Motor neuron (in vitro differentiated cells): ENCODE results near the gene ERCC6L2. TPM values are rescaled to one million over a fixed set of nuclear protein-coding genes. Genes with fewer than 3 reads are reported as not detected.

Experiments used
- ATAC-seq, 8 experiments: fragments of 200-7000 bp; cut with Tn5 transposase; replicated peaks in 6 of 8; 2 replicates each; pipeline ENCODE4 v1.8.0; 2021; ENCODE audit warnings: mild to moderate bottlenecking in 8 of 8, moderate library complexity in 8 of 8
- H3K27ac ChIP-seq, 2 donors: fragments of 250-450 bp; sonication (Bioruptor Pico); 2 replicates each; pipeline ENCODE4 v1.9.0; 2021; ENCODE audit warnings: antibody characterized with exemption in 2 of 2, mild to moderate bottlenecking in 2 of 2, moderate library complexity in 1 of 2
- H3K4me1 ChIP-seq, 2 donors: fragments of 250-450 bp; sonication (Bioruptor Pico); replicated peaks in 1 of 2; 2 replicates each; pipeline ENCODE4 v1.6.1; 2021; ENCODE audit warnings: antibody characterized with exemption in 2 of 2, mild to moderate bottlenecking in 2 of 2, moderate library complexity in 1 of 2
- H3K4me3 ChIP-seq, 5 donors: fragments of 250-450 bp; sonication (Bioruptor Pico); 2 replicates each; pipeline ENCODE4 v1.9.0; 2021; ENCODE audit warnings: antibody characterized with exemption in 5 of 5, mild to moderate bottlenecking in 5 of 5, moderate library complexity in 4 of 5
- WGBS, 10 experiments: fragments of 450-650 bp; shearing (Covaris generic); methylation state at CpG; one replicate each; pipeline ENCODE4 v1.0.0; 2022; 5-methylcytosine and 5-hydroxymethylcytosine counted together
- in situ Hi-C, 9 experiments: fragments of 400-800 bp; cut with MboI; loops; one replicate each; pipeline ENCODE4 v1.15.0; 2021; ENCODE audit warnings: low sequenced_read_pairs in 9 of 9, low pct_unique_long_range_greater_than_20kb in 2 of 9; ENCODE audit not compliant: unreplicated experiment in 9 of 9
- total RNA-seq, 8 experiments: library from RNA; unstranded; fragments of 300-600 nt; gene quantifications; 2 replicates each; pipeline versions ENCODE4 v1.2.3 to v1.2.4, GENCODE V29; 2022

The ERCC6L2 gene
- total RNA-seq, 8 experiments from 2014 or later: 41.4 to 80.6 (median 63.1) TPM

DNA sequence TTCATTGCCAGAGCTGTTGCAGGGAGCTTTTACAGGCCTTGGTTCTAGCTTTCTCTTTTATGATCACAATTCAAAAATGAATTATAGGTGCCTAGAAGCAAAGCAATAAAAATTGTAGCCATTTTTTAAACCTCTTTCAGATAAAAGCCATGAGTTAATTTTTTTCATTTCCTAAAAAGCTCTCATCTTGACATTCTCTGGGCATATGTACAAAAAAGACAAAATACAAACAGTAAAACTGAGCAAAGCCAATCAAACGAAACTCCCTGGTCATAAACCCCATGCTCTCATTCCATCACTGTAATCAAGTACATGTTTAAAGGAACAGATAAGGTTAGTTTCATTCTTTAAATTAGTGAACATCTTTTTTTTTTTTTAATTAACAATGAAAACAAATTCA lies 101.9 kb downstream of the ERCC6L2 start:
- Histone ChIP-seq H3K27ac (no peak overlapping the region), H3K4me3 (no peak overlapping the region), H3K4me1 (peaks cover 9 to 27% of the 10 kb centered on the region in 2 donors)
- in situ Hi-C loops: no loop called here
- WGBS, 10 experiments: 44 to 100% (median 89%) methylated on average over 1 of the region's 1 CpG; no CpG with 5 or more reads in 2 of the 10 experiments
- no peak for ATAC-seq

DNA sequence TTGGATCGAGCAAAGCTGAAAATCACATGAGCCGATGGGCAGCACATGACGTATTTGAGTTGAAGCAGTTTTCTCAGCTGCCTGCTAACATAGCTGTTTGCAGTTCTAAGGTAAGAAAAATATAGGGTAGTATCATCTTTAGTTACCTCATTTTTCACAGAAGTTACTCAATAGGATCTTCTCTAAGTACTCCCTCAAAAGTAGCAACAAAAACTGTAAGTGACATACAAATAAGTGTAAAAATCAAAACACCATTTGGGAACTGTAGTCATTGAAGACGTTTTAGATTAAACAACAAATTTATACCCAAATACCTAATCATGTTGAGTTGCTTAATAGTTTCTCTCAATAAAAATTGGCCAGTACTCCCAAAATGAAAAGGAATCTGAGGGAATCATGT lies 102.6 kb downstream of the ERCC6L2 start:
- ATAC-seq: no peak
- WGBS, 10 experiments: 81 to 100% (median 90%) methylated on average over 1 to 4 of the region's 4 CpGs
- H3K27ac ChIP-seq: no peak overlapping the region
- no peak overlapping the region for H3K4me3 ChIP-seq
- in situ Hi-C loops: no loop called here
- H3K4me1 ChIP-seq: peaks cover 15 to 28% of the 10 kb centered on the region in 2 donors

DNA sequence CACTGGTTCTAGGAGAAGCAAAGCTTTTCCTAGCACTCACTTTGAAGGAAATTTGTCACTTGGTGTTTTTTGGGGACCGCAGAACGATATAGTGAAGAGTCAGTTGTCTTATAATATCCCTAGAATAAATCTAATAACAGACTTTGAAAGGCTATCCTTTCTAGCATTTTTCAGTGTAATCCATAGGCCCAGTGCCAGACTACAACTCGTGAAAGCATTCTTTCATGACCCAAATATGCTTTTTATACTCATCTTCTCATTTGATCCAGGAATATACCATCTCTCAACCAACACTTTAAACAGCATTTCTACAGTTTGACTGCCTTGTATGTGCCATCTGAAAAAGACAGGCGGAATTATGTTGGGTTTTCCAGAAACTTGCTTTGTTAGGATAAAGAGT lies 104.0 kb downstream of the ERCC6L2 start:
- Histone ChIP-seq H3K4me1 (peaks cover 15 to 28% of the 10 kb centered on the region in 2 donors), H3K27ac (no peak overlapping the region), H3K4me3 (no peak overlapping the region)
- WGBS, 10 experiments: 67 to 100% (median 93%) methylated on average over 1 to 4 of the region's 4 CpGs; no CpG with 5 or more reads in 2 of the 10 experiments
- no peak for ATAC-seq
- in situ Hi-C loops: no loop called here

DNA sequence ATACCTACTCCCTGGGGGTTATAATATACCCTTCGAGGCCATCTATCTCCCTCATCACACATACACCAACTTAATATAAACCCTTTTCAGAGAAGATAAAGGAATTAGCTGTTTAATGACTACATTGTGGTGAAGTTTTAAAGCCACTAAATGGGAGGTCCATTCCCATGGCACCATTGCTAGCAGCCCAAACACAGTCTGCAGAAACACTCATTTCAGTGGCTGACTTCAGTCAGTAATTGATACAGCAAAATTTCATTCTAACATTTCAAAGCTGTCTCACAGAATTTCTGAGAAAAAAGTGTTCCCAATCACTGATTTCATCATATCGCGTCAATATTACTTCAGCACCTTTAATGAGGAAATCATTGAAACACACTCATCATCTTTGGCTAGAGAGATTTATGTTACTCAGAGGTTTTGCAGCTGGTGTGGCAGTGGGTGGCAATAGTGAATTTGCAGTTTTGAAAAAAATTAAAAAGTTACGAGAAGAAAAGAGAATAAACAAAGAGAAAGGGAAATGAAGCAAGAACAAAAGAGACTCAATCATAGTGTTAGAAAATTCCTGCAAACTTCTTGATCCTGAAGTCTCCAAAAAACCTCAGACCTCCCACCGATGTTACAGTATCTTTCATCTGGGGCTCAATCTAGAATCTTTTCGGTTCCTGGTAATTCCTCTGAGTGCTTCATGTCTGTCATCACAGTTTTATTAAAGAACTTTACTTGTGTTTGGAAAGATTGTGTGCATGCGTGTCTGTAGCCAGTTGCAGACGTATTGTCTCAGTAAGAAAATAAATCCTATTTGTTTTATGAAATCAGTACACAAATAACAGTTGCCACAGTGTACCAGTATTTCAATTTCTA lies 105.0 kb downstream of the ERCC6L2 start:
- WGBS, 10 experiments: 41 to 100% (median 93%) methylated on average over 2 to 8 of the region's 8 CpGs
- in situ Hi-C loops: no loop called here
- no peak for ATAC-seq
- H3K27ac ChIP-seq: no peak overlapping the region
- peaks cover 15 to 28% of the 10 kb centered on the region in 2 donors for H3K4me1 ChIP-seq
- no peak overlapping the region for H3K4me3 ChIP-seq

DNA sequence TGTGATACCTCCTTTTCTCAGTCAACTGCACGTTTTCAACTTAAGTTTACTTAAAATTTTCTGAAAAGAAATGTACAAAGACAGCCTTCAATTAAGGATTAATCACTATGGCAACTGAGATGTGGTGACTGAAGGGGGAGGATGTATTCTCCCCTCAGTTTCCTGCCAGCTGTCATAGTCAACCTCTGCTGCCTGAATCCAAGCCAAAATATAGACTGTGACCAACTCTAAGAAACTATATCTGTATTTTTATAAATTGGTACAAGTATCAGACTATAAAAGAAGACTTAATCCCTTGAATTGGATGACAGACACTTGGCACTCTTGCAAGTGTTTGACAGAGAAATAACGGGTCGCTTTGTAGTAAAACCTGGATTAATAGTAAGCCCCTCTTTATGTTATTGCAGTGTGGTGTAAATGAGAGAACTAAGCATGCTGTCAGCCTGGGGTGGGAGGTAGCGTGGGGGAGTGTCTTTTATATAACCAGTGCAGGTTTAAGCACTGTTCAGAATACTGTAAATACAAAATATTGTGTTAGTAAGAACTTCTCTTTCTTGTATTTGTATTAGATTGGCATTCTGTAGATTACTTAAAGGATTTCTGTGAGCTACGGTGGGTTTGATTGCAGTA lies 106.4 kb downstream of the ERCC6L2 start:
- WGBS, 10 experiments: 10 to 100% (median 64%) methylated on average over 2 to 5 of the region's 5 CpGs; no CpG with 5 or more reads in 1 of the 10 experiments
- in situ Hi-C loops: no loop called here
- H3K4me1 ChIP-seq: peaks cover 15 to 28% of the 10 kb centered on the region in 2 donors
- no peak overlapping the region for H3K27ac ChIP-seq
- ATAC-seq: peak in 1 of 8 experiments; percentile 38
- no peak overlapping the region for H3K4me3 ChIP-seq

DNA sequence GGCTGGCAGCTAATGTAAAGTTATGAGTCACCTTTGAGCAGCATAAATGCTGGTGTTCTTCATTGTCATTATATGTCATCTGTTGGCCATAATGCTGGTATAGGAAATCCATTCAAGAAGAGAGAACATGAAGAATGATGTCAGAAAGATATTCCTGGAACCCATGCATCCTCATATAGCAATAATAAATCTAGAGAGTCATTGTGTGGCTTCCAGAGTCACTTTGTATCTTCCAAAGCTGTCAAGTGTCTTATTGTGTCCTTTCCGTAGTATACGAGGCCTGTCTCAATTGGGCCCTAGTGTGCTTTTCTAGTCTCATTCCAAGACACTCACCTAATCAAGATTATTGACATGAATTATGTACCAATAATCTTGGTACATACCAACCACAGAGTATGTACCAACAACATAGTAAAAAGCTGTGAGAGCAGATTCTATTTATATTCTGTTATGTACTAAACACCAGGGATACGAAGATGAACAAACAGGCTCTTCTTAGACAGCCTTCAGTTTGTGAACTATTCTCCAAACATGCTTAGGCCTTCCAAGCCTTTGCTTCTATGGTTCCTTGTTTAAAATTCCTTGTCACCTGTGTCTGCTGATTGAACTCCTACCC lies 110.1 kb downstream of the ERCC6L2 start:
- ATAC-seq: peak in 5 of 8 experiments; percentile 60 to 87 (median 71)
- in situ Hi-C loops: no loop called here
- no peak overlapping the region for H3K4me3 ChIP-seq
- 33 to 100% (median 90%) methylated on average over 1 to 3 of the region's 3 CpGs; no CpG with 5 or more reads in 2 of the 10 experiments for WGBS, 10 experiments
- H3K27ac ChIP-seq: no peak overlapping the region
- H3K4me1 ChIP-seq: peaks cover 12 to 15% of the 10 kb centered on the region in 2 donors

DNA sequence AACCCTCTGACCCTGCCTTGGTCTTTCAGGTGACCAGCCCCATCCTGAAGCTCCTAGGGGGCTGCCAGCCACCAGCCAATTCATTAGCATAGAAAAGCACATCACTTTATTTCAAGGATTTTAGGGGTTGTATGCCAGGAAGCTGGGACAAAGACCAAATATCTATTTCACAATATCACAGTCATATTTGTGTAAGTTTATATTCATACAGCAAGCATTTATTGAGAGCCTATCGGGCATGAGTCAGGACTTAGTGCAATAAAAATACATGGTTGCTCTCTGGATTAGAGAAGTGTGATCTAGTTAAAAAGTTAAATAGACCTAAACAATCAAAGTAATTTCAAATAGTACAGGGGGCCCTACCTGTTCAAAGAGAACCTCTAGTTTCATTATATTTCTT lies 113.8 kb downstream of the ERCC6L2 start:
- ATAC-seq: no peak
- 57 to 100% (median 100%) methylated on average over 1 of the region's 1 CpG; no CpG with 5 or more reads in 5 of the 10 experiments for WGBS, 10 experiments
- Histone ChIP-seq H3K27ac (no peak overlapping the region), H3K4me3 (no peak overlapping the region), H3K4me1 (no peaks in the 10 kb centered on the region)
- in situ Hi-C loops: no loop called here

DNA sequence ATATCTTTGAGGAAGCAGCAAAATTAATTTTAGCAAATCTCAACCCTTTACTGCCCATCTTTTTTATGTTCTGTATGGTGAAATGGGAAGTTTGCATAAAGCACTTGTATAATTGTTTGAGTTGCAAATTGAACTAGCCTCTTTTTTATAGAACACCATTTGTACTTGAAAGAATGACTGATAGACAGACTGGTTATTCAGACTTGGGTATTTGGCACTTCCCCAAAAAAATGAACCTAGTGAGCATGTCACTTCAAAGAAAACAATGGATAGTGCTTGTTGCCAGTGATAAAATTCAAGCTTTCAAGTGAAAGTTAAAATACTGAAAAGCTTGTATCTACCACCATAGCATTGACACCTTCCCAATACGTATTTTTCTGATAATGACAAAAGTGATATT lies 115.8 kb downstream of the ERCC6L2 start:
- WGBS, 10 experiments: 71 to 100% (median 95%) methylated on average over 1 of the region's 1 CpG; no CpG with 5 or more reads in 2 of the 10 experiments
- no peak for ATAC-seq

DNA sequence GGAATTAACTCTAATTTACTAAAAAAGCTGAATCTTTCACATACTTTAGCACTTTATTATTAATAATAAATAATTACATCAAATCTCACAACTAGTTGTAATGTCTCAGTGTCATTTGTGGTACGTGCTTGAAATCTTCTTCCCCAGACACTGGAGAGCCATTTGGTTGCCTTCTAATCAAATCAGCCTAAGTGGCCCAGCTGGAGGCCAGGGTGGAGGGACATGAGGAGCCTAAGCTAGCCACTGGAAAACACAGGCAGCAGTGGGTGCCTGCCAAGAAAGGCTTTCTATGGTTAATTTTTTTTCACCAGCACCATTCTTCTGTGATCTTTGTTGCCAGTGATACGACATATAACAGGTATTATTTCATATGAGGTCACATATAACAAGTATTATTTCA lies 117.0 kb downstream of the ERCC6L2 start:
- in situ Hi-C loops: no loop called here
- ATAC-seq: no peak
- no peak overlapping the region for H3K4me3 ChIP-seq
- no peak overlapping the region for H3K27ac ChIP-seq
- WGBS, 10 experiments: 89 to 100% (median 100%) methylated on average over 1 to 2 of the region's 2 CpGs; no CpG with 5 or more reads in 2 of the 10 experiments
- no peaks in the 10 kb centered on the region for H3K4me1 ChIP-seq

More for the DNA sequence above, 115.8 kb downstream of the ERCC6L2 start:
- H3K27ac ChIP-seq: no peak overlapping the region
- in situ Hi-C loops: no loop called here
- H3K4me1 ChIP-seq: no peaks in the 10 kb centered on the region
- no peak overlapping the region for H3K4me3 ChIP-seq

DNA sequence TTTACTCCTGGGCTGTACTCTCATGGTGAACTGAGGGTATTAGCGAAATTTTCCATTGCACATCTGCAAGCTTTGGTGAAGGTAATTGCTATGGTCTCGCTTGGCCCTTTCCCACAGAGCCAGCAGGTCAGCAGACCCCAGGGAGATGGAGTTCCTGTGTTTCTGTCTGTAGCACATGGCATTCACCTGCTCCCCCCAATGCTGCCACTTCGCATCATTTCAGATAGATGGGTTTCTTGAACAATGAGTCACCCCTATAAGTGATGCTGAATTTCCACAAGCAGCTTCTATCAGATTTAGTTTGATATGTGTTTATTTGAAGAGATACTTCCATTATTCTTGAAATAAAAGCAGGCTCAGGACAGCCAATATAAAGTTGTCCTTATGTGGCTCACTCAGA lies 117.8 kb downstream of the ERCC6L2 start:
- Histone ChIP-seq H3K4me1 (no peaks in the 10 kb centered on the region), H3K27ac (no peak overlapping the region), H3K4me3 (no peak overlapping the region)
- ATAC-seq: peak in 1 of 8 experiments; percentile 57
- 70 to 100% (median 93%) methylated on average over 1 to 2 of the region's 3 CpGs; no CpG with 5 or more reads in 6 of the 10 experiments for WGBS, 10 experiments
- in situ Hi-C loops: no loop called here

DNA sequence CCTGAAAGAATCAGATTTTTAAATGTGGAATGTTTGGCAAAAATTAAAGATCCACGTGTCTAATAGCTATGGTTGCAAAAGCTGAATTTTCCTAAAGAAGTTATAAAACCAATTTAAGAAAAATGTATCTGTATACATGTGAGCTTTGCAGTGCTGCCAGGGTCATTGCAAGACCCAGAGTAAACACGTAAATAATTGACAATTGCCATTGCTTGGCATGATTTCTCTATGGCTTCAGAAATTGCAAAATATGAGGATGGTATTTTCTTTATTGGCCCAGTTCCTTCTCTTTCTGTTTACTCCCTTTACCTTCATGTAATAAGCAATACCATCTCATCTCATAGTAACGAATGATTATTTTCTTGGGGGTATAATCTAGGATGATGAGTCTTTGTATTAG lies 123.9 kb downstream of the ERCC6L2 start:
- ATAC-seq: no peak

DNA sequence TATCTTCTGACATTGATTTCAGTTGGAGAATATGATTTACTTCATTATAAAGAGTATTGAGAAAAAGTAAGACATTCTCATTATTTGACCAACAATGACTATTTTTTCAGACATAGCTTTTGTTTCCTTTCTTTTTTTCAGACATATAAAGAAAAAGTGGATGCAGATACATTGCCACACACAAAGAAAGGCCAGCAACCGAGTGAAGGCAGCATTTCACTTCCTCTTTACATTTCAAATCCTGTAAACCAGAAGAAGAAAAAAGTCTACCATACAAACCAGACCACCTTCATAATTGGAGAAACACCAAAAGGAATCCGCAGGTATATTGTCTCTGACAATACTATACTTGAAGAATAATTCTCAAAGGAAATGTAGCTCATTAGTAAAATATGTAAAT lies 128.9 kb downstream of the ERCC6L2 start:
- H3K4me3 ChIP-seq: no peak overlapping the region
- no peak overlapping the region for H3K27ac ChIP-seq
- in situ Hi-C loops: no loop called here
- H3K4me1 ChIP-seq: no peaks in the 10 kb centered on the region
- ATAC-seq: no peak
- WGBS, 10 experiments: 67 to 100% (median 90%) methylated on average over 1 to 2 of the region's 2 CpGs; no CpG with 5 or more reads in 2 of the 10 experiments

More for the DNA sequence above, 123.9 kb downstream of the ERCC6L2 start:
- H3K4me3 ChIP-seq: no peak overlapping the region
- H3K27ac ChIP-seq: no peak overlapping the region
- in situ Hi-C loops: no loop called here
- no peaks in the 10 kb centered on the region for H3K4me1 ChIP-seq
- 79 to 100% (median 95%) methylated on average over 2 to 3 of the region's 3 CpGs; no CpG with 5 or more reads in 1 of the 10 experiments for WGBS, 10 experiments
